HEK293 (cell line): ENCODE data around the gene IFT122.

ENCODE experiments used
- CTCF ChIA-PET: fragments of 350-600 bp; formaldehyde crosslinking; extraction: SDS; loops from one replicate; lab custom pipeline; 2021; ENCODE audit warnings: antibody characterized with exemption; lab: Yijun Ruan, JAX
- POLR2A ChIA-PET: fragments of 300-600 bp; formaldehyde crosslinking; extraction: SDS; loops from one replicate; lab custom pipeline; 2020; ENCODE audit warnings: antibody characterized with exemption, inconsistent platforms; lab: Yijun Ruan, JAX
- H3K27ac ChIP-seq: fragments of 200-500 bp; sonication (Bioruptor generic); 2 replicates; pipeline ENCODE4 v1.5.1; 2014; ENCODE audit warnings: low read depth, low read length, control low read depth, inconsistent platforms; ENCODE audit errors: extremely low read depth
- H3K36me3 ChIP-seq, 2 experiments: fragments of 200-500 bp in 1 of 2; sonication (Bioruptor generic) in 1 of 2; 1 replicate in 1 of 2; 2 replicates in 1 of 2; pipeline ENCODE4 v1.5.1; 2014 to 2017; ENCODE audit warnings: inconsistent platforms in 2 of 2, low read length in 2 of 2; ENCODE audit not compliant: control insufficient read depth in 2 of 2, insufficient read depth in 1 of 2
- H3K4me1 ChIP-seq: fragments of 200-500 bp; sonication (Bioruptor generic); 2 replicates; pipeline ENCODE4 v1.5.1; 2014; ENCODE audit warnings: mild to moderate bottlenecking, low read length, inconsistent platforms; ENCODE audit not compliant: control insufficient read depth, insufficient read depth
- H3K4me3 ChIP-seq: 2 replicates; pipeline ENCODE4 v1.5.1; 2011; ENCODE audit warnings: low read depth, mild to moderate bottlenecking, control low read depth, low read length, moderate library complexity
- H3K9me3 ChIP-seq: fragments of 200-500 bp; sonication (Bioruptor generic); 2 replicates; pipeline ENCODE4 v1.5.1; 2014; ENCODE audit warnings: low read depth, low read length, inconsistent platforms; ENCODE audit not compliant: control insufficient read depth, insufficient read depth
- KLF9 ChIP-seq: fragments of 450-650 bp; formaldehyde crosslinking; IDR thresholded peaks from 2 replicates; pipeline ENCODE4 v1.5.1; 2016; ENCODE audit warnings: missing biosample characterization, missing genetic modification characterization, low read depth
- MYNN ChIP-seq: fragments of 450-650 bp; formaldehyde crosslinking; IDR thresholded peaks from 2 replicates; pipeline ENCODE4 v1.5.1; 2016; ENCODE audit warnings: missing biosample characterization, missing genetic modification characterization, borderline replicate concordance
- REPIN1 ChIP-seq: fragments of 450-650 bp; formaldehyde crosslinking; IDR thresholded peaks from 2 replicates; pipeline ENCODE4 v1.5.1; 2017; ENCODE audit warnings: missing biosample characterization, missing genetic modification characterization, low read depth
- SCRT1 ChIP-seq: fragments of 450-650 bp; formaldehyde crosslinking; IDR thresholded peaks from 2 replicates; pipeline ENCODE4 v1.5.1; 2016; ENCODE audit warnings: missing biosample characterization, missing genetic modification characterization, borderline replicate concordance
- SP2 ChIP-seq: fragments of 450-650 bp; formaldehyde crosslinking; IDR thresholded peaks from 2 replicates; pipeline ENCODE4 v1.5.1; 2016; ENCODE audit warnings: missing biosample characterization, missing genetic modification characterization
- ZBTB20 ChIP-seq: fragments of 450-650 bp; formaldehyde crosslinking; IDR thresholded peaks from 2 replicates; pipeline ENCODE4 v1.5.1; 2016; ENCODE audit warnings: missing biosample characterization, missing genetic modification characterization
- ZFHX2 ChIP-seq: fragments of 450-650 bp; formaldehyde crosslinking; conservative IDR thresholded peaks from 2 replicates; pipeline ENCODE4 v1.5.1; 2016; ENCODE audit warnings: missing biosample characterization, missing genetic modification characterization
- ZFP69B ChIP-seq: fragments of 450-650 bp; formaldehyde crosslinking; IDR thresholded peaks from 2 replicates; pipeline ENCODE4 v1.5.1; 2016; ENCODE audit warnings: missing biosample characterization, missing genetic modification characterization
- ZNF138 ChIP-seq: fragments of 450-650 bp; formaldehyde crosslinking; IDR thresholded peaks from 2 replicates; pipeline ENCODE4 v1.5.1; 2016; ENCODE audit warnings: missing biosample characterization, missing genetic modification characterization, borderline replicate concordance
- ZNF175 ChIP-seq: fragments of 450-650 bp; formaldehyde crosslinking; IDR thresholded peaks from 2 replicates; pipeline ENCODE4 v1.5.1; 2016; ENCODE audit warnings: missing biosample characterization, missing genetic modification characterization
- ZNF223 ChIP-seq: fragments of 450-650 bp; formaldehyde crosslinking; IDR thresholded peaks from 2 replicates; pipeline ENCODE4 v1.5.1; 2016; ENCODE audit warnings: missing biosample characterization, missing genetic modification characterization
- ZNF416 ChIP-seq: fragments of 450-650 bp; formaldehyde crosslinking; IDR thresholded peaks from 2 replicates; pipeline ENCODE4 v1.5.1; 2016; ENCODE audit warnings: missing biosample characterization, missing genetic modification characterization
- ZNF530 ChIP-seq: fragments of 450-650 bp; formaldehyde crosslinking; IDR thresholded peaks from 2 replicates; pipeline ENCODE4 v1.5.1; 2016; ENCODE audit warnings: low read depth, missing biosample characterization, missing genetic modification characterization
- ZNF561 ChIP-seq: fragments of 450-650 bp; IDR thresholded peaks from 2 replicates; pipeline ENCODE4 v1.5.1; 2018; ENCODE audit warnings: missing biosample characterization, missing genetic modification characterization, borderline replicate concordance
- ZXDB ChIP-seq: fragments of 450-650 bp; formaldehyde crosslinking; IDR thresholded peaks from 2 replicates; pipeline ENCODE4 v1.5.1; 2016; ENCODE audit warnings: missing biosample characterization, missing genetic modification characterization
- TF ChIP-seq, protein P1 (sequence below): fragments of 450-650 bp; formaldehyde crosslinking; IDR thresholded peaks from 2 replicates; pipeline ENCODE4 v1.5.1; 2016; ENCODE audit warnings: missing biosample characterization, missing genetic modification characterization, borderline replicate concordance
- TF ChIP-seq, protein P2 (sequence below): fragments of 450-650 bp; formaldehyde crosslinking; IDR thresholded peaks from 2 replicates; pipeline ENCODE4 v1.5.1; 2016; ENCODE audit warnings: missing biosample characterization, missing genetic modification characterization

The IFT122 gene

DNA sequence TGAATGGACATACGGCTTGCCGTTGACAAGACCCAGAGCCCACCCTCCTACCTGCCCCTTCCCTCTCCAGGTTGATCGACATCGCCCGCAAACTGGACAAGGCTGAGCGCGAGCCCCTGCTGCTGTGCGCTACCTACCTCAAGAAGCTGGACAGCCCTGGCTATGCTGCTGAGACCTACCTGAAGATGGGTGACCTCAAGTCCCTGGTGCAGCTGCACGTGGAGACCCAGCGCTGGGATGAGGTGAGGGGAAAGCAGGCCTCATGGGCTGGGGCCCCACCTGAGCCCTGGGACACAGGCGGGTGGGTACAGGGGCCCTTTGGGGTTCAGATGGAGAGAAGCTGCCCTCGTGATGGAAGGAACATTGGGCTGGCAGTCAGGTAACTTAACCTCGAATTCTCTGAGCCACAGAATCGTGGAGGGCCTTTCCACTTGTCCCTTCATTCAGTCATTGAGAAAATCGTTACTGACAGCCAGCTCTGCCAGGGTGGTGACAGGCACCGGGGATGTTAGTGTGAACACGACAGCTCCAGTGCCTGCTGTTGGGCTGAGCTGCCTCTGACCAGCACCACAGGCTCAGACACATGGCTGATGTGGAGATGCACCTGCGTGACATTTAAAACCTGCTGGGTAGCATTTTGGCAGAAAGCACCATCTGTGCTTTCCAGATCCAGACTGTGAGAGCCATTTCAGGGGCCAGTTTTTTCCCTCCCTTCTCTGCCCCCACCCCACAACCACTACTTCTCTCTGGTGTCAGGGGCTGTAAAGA lies 62.8 kb downstream of the IFT122 start (continued):
- TF ChIP-seq ZNF175 (tag by site-specific recombination) (no peak), SCRT1 (tag by site-specific recombination) (no peak), ZNF223 (tag by site-specific recombination) (no peak)

DNA sequence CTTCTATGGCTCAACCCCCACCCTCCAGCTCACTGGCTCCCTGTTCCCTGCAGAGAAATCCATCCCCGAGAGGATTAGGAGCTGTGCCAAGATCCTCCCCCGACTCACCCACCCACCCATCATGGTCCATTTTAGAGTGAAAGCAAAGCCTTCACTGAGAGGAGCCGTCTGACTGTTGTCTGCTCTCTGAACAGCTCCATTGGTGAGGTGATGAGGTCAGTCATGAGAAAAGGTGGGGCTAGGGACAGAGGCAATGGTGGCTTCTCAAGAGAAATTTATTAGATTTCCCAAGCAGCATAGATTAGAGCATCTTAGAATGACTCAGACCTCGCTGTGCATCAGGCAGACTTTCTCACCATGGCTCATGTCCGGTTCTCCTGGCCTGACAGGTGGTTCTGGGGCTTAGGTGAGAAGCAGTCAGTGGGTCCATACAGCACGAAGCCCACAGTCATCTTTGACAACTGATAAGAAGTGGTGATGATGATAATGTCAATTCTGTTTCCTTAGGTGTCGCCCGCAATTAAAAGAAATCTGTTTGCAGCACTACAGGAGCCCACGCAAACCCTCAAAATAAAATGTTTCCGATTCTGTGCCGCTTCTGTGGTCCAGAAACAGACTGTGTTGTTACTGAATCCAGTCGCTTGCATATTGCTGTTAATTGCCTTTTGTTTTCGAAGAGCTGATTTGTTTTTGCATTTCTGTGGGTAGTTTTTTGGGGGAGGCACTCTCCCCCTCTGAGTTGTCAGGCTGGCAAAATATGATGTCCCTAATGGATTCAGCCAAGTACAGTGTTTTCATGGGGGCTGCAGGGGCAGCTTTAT lies 63.7 kb downstream of the IFT122 start:
- TF ChIP-seq ZFHX2 (tag by site-specific recombination) (peak; percentile 49), ZXDB (tag by site-specific recombination) (no peak), ZBTB20 (tag by site-specific recombination) (no peak), MYNN (tag by site-specific recombination) (no peak)
- POLR2A ChIA-PET = interaction anchor here (0.6 kb wide), 2 partner anchors 10 to 327 kb away, joined by 3 to 6 read pairs; no protein-coding TSS in a partner anchor
- Histone ChIP-seq H3K36me3 (peaks cover 0 to 55% of the 10 kb centered on the region in 2 experiments; a peak in 1 of 3 replicates), H3K27ac (no peak overlapping the region), H3K4me1 (no peaks in the 10 kb centered on the region), H3K4me3 (no peak overlapping the region), H3K9me3 (no peaks in the 10 kb centered on the region)
- CTCF ChIA-PET = interaction anchor here (0.5 to 1.4 kb wide), 3 partner anchors 14 to 136 kb away, joined by 3 read pairs; no protein-coding TSS in a partner anchor

DNA sequence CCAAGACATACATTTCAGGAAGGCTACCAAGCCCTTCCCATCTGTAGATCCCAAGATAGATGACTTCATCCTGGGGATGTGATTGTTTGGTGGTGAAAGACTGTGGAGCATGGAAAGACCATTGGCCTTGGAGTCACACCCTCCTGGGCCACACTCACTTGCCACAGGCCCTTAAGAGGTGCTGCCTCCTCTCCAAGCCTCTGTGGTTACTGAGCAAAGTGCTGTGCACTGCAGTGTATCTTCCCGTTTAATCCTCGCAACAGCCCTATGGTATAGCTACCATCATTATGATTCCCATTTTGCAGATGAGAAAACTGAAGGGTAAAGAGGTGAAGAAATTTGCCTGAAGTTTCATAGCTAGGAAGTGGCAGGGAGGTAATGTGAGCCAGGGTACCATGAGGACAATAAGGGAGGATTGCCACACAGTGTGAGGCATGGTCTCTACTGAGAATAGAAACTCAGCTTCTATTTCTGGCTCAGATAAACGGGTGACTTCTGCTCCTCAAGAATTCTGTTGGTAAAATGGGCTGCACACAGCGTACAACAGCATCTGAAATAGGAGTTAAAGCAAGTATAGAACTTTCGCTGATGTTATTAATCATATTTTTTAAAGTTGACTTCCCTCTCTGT lies 64.6 kb downstream of the IFT122 start:
- no peak for TF ChIP-seq ZNF138 (tag by site-specific recombination)
- TF ChIP-seq ZFP69B (tag by site-specific recombination) = no peak
- TF ChIP-seq, protein P1, sequence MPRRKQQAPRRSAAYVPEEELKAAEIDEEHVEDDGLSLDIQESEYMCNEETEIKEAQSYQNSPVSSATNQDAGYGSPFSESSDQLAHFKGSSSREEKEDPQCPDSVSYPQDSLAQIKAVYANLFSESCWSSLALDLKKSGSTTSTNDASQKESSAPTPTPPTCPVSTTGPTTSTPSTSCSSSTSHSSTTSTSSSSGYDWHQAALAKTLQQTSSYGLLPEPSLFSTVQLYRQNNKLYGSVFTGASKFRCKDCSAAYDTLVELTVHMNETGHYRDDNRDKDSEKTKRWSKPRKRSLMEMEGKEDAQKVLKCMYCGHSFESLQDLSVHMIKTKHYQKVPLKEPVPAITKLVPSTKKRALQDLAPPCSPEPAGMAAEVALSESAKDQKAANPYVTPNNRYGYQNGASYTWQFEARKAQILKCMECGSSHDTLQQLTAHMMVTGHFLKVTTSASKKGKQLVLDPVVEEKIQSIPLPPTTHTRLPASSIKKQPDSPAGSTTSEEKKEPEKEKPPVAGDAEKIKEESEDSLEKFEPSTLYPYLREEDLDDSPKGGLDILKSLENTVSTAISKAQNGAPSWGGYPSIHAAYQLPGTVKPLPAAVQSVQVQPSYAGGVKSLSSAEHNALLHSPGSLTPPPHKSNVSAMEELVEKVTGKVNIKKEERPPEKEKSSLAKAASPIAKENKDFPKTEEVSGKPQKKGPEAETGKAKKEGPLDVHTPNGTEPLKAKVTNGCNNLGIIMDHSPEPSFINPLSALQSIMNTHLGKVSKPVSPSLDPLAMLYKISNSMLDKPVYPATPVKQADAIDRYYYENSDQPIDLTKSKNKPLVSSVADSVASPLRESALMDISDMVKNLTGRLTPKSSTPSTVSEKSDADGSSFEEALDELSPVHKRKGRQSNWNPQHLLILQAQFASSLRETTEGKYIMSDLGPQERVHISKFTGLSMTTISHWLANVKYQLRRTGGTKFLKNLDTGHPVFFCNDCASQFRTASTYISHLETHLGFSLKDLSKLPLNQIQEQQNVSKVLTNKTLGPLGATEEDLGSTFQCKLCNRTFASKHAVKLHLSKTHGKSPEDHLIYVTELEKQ (tag by site-specific recombination) = no peak
- no peak for TF ChIP-seq ZNF530 (tag by site-specific recombination)
- no peak for TF ChIP-seq REPIN1 (tag by site-specific recombination)
- TF ChIP-seq ZNF416 (tag by site-specific recombination) = no peak
- no peak for TF ChIP-seq KLF9 (tag by site-specific recombination)
- no peak for TF ChIP-seq ZNF561 (tag by site-specific recombination)
- TF ChIP-seq, protein P2, sequence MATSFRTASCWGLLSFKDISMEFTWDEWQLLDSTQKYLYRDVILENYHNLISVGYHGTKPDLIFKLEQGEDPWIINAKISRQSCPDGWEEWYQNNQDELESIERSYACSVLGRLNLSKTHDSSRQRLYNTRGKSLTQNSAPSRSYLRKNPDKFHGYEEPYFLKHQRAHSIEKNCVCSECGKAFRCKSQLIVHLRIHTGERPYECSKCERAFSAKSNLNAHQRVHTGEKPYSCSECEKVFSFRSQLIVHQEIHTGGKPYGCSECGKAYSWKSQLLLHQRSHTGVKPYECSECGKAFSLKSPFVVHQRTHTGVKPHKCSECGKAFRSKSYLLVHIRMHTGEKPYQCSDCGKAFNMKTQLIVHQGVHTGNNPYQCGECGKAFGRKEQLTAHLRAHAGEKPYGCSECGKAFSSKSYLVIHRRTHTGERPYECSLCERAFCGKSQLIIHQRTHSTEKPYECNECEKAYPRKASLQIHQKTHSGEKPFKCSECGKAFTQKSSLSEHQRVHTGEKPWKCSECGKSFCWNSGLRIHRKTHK (tag by site-specific recombination) = no peak
- TF ChIP-seq SP2 (tag by site-specific recombination) = no peak
- no peak for TF ChIP-seq MYNN (tag by site-specific recombination)
- Histone ChIP-seq H3K9me3 (no peaks in the 10 kb centered on the region), H3K4me3 (no peak overlapping the region), H3K4me1 (no peaks in the 10 kb centered on the region), H3K27ac (no peak overlapping the region), H3K36me3 (peaks cover 0 to 55% of the 10 kb centered on the region in 2 experiments; a peak in 1 of 3 replicates)
- CTCF ChIA-PET = interaction anchor here (0.5 kb wide), 1 partner anchor 135 kb away, joined by 3 read pairs; no protein-coding TSS in a partner anchor
- POLR2A ChIA-PET = no interaction called here
